GM23338 (cell line): ENCODE measurements around the gene C5orf34. TPM values are rescaled to one million over a fixed set of nuclear protein-coding genes. Genes with fewer than 3 reads are reported as not detected.

Experiments
- ATAC-seq: fragments of 200-7000 bp; cut with Tn5 transposase; 3 replicates; pipeline ENCODE4 v1.9.1; 2020
- DNase-seq: peaks from one replicate; pipeline ENCODE4 v3.0.0-alpha.2; 2015; ENCODE audit warnings: low spot score
- H2AFZ ChIP-seq: fragments of 200-600 bp; sonication (generic); 2 replicates; pipeline ENCODE4 v1.8.0; 2016; ENCODE audit warnings: antibody characterized with exemption, mild to moderate bottlenecking, moderate library complexity
- H3F3A ChIP-seq: fragments of 200-600 bp; sonication (generic); replicated peaks from 2 replicates; pipeline ENCODE4 v1.8.0; 2017; ENCODE audit warnings: antibody characterized with exemption, mixed run types, low read depth
- H3K27ac ChIP-seq: fragments of 200-600 bp; sonication (generic); 2 replicates; pipeline ENCODE4 v1.6.1; 2016; ENCODE audit warnings: low read depth
- H3K27me3 ChIP-seq: fragments of 200-600 bp; sonication (generic); 2 replicates; pipeline ENCODE4 v1.8.0; 2016; ENCODE audit warnings: mild to moderate bottlenecking, mixed run types, moderate library complexity; ENCODE audit not compliant: insufficient read depth
- H3K36me3 ChIP-seq: fragments of 200-600 bp; sonication (generic); 2 replicates; pipeline ENCODE4 v1.8.0; 2016; ENCODE audit warnings: mild to moderate bottlenecking; ENCODE audit not compliant: insufficient read depth
- H3K4me1 ChIP-seq: fragments of 200-600 bp; sonication (generic); 2 replicates; pipeline ENCODE4 v1.8.0; 2016; ENCODE audit warnings: mild to moderate bottlenecking, moderate library complexity; ENCODE audit not compliant: insufficient read depth
- H3K4me2 ChIP-seq: fragments of 200-600 bp; sonication (generic); 2 replicates; pipeline ENCODE4 v1.7.1; 2017; ENCODE audit warnings: mixed run types
- H3K4me3 ChIP-seq: fragments of 200-600 bp; sonication (generic); 2 replicates; pipeline ENCODE4 v1.6.1; 2016; ENCODE audit warnings: mixed run types
- H3K79me2 ChIP-seq: fragments of 200-600 bp; sonication (generic); replicated peaks from 2 replicates; pipeline ENCODE4 v1.8.0; 2017; ENCODE audit warnings: mild to moderate bottlenecking; ENCODE audit not compliant: insufficient read depth
- H3K9me2 ChIP-seq: fragments of 200-600 bp; sonication (generic); 2 replicates; pipeline ENCODE4 v1.8.0; 2017; ENCODE audit not compliant: insufficient read depth
- H4K20me1 ChIP-seq: fragments of 200-600 bp; sonication (generic); replicated peaks from 2 replicates; pipeline ENCODE4 v1.8.0; 2017; ENCODE audit warnings: mild to moderate bottlenecking; ENCODE audit not compliant: insufficient read depth
- H3K27ac Mint-ChIP-seq: 2 replicates; pipeline ENCODE4 v1.8.0; 2020; ENCODE audit warnings: inconsistent platforms, mild to moderate bottlenecking, moderate library complexity, mixed read lengths
- H3K27me3 Mint-ChIP-seq: 3 replicates; pipeline ENCODE4 v1.8.0; 2022; ENCODE audit warnings: low read depth, mild to moderate bottlenecking, moderate library complexity, mixed read lengths, inconsistent platforms; ENCODE audit not compliant: insufficient read depth, poor library complexity
- H3K36me3 Mint-ChIP-seq: 3 replicates; pipeline ENCODE4 v1.8.0; 2021; ENCODE audit warnings: low read depth, mild to moderate bottlenecking, inconsistent platforms, moderate library complexity, mixed read lengths
- H3K4me1 Mint-ChIP-seq: 3 replicates; pipeline ENCODE4 v1.8.0; 2020; ENCODE audit warnings: mild to moderate bottlenecking, inconsistent platforms, mixed read lengths
- H3K4me3 Mint-ChIP-seq: 3 replicates; pipeline ENCODE4 v1.8.0; 2021; ENCODE audit warnings: moderate library complexity, mild to moderate bottlenecking, inconsistent platforms, mixed read lengths
- H3K9me3 Mint-ChIP-seq: 3 replicates; pipeline ENCODE4 v1.8.0; 2020; ENCODE audit warnings: moderate library complexity, mild to moderate bottlenecking, inconsistent platforms, mixed read lengths
- EZH2 ChIP-seq: fragments of 200-600 bp; sonication (generic); IDR thresholded peaks from one replicate; pipeline ENCODE4 v1.8.0; 2017; ENCODE audit warnings: antibody characterized with exemption, mild to moderate bottlenecking, low read depth; ENCODE audit not compliant: unreplicated experiment
- EZH2phosphoT487 ChIP-seq: fragments of 200-600 bp; sonication (generic); IDR thresholded peaks from one replicate; pipeline ENCODE4 v1.8.1; 2018; ENCODE audit warnings: antibody characterized with exemption; ENCODE audit not compliant: unreplicated experiment
- JUNB ChIP-seq: IDR thresholded peaks from one replicate; pipeline ENCODE4 v1.6.1; 2016; ENCODE audit warnings: antibody characterized with exemption; ENCODE audit not compliant: unreplicated experiment
- POLR2AphosphoS5 ChIP-seq: IDR thresholded peaks from 2 replicates; pipeline ENCODE4 v1.6.1; 2016; ENCODE audit warnings: antibody characterized with exemption, low read depth
- REST ChIP-seq: IDR thresholded peaks from one replicate; pipeline ENCODE4 v1.6.1; 2018; ENCODE audit warnings: antibody characterized with exemption; ENCODE audit not compliant: unreplicated experiment
- STAT1 ChIP-seq: IDR thresholded peaks from one replicate; pipeline ENCODE4 v1.6.1; 2016; ENCODE audit warnings: antibody characterized with exemption; ENCODE audit not compliant: unreplicated experiment
- ZNF114 ChIP-seq: fragments of 250-450 bp; sonication (Bioruptor Pico); IDR thresholded peaks from 2 replicates; pipeline ENCODE4 v1.5.0; 2020; ENCODE audit warnings: mild to moderate bottlenecking, moderate library complexity
- ZNF331 ChIP-seq: fragments of 250-450 bp; sonication (Bioruptor Pico); IDR thresholded peaks from 2 replicates; pipeline ENCODE4 v1.5.0; 2020; ENCODE audit warnings: low read depth, mild to moderate bottlenecking, moderate library complexity
- ZNF462 ChIP-seq: fragments of 250-450 bp; sonication (Bioruptor Pico); IDR thresholded peaks from 2 replicates; pipeline ENCODE4 v1.5.0; 2020; ENCODE audit warnings: mild to moderate bottlenecking, moderate library complexity
- polyA plus RNA-seq: library from polyadenylated mRNA; unstranded; fragments of >200 nt; fragmentation: Nextera tagmentation; extraction: Ambion mirVana; gene quantifications from 2 replicates; pipeline ENCODE4 v1.2.1, GENCODE V29; 2016
- total RNA-seq: library from RNA; depleted of rRNA; stranded (reverse); fragments of >200 nt; shearing (Covaris generic); gene quantifications from 2 replicates; pipeline ENCODE4 v1.2.3, GENCODE V29; 2014

The C5orf34 gene
- total and polyA plus RNA-seq, 2 experiments from 2014 or later, result 12.2 to 15.3 TPM

DNA sequence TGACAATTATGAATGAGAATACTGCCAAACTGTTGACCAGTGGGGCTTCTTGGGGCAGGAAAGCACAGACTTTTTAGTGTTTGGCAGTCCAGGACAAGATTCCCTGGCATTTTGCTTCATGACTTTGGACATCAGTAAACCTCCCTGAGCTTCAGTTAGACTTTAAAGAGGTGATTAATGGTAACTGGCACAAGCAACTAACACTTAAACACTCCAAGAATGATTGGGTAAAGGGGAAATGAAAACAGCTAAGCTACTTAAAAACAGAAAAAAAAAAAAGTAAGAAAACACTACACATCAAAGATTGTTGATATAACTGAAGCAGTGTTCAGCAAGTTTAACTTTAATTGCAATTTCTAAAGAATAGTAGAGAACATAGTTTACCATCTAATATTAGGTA lies 28.5 kb upstream of the C5orf34 start (continued):
- no peak for TF ChIP-seq ZNF462 (CRISPR knock-in tag)
- no peak for TF ChIP-seq JUNB
- TF ChIP-seq EZH2phosphoT487, result no peak
- TF ChIP-seq REST, result no peak

- Histone ChIP-seq H2AFZ (no peak overlapping the region), H3F3A (no peaks in the 10 kb centered on the region), H3K27me3 (no peaks in the 10 kb centered on the region), H3K4me2 (no peak overlapping the region), H3K4me3 (no peak overlapping the region), H3K79me2 (peaks cover 37% of the 10 kb centered on the region), H3K36me3 (peaks cover 46% of the 10 kb centered on the region), H3K9me2 (no peaks in the 10 kb centered on the region), H3K4me1 (no peaks in the 10 kb centered on the region), H3K27ac (no peak overlapping the region), H4K20me1 (peaks cover 7% of the 10 kb centered on the region; the same call in 1 of the 2 replicates)
- H3K36me3 Mint-ChIP-seq, result peaks cover 70% of the 10 kb centered on the region
- H3K27ac Mint-ChIP-seq, result no peak overlapping the region
- H3K4me1 Mint-ChIP-seq, result no peaks in the 10 kb centered on the region
- no peak overlapping the region for H3K4me3 Mint-ChIP-seq
- TF ChIP-seq STAT1 (no peak), EZH2phosphoT487 (no peak), ZNF331 (no peak), REST (no peak), ZNF114 (CRISPR knock-in tag) (no peak), POLR2AphosphoS5 (no peak), EZH2 (no peak)
- DNase-seq (no peak), ATAC-seq (no peak)
- no peaks in the 10 kb centered on the region for H3K27me3 Mint-ChIP-seq
- H3K9me3 Mint-ChIP-seq, result no peaks in the 10 kb centered on the region
Measured at GRCh38 chr5:43540746-43541145, 25.8 kb upstream of the C5orf34 start.
